Esophagus muscularis mucosa (tissue), 3 donors: Measurements from ENCODE around the gene CEP250.

Source experiments
- POLR2A ChIP-seq: fragments of 450-650 bp; IDR thresholded peaks from one replicate; pipeline ENCODE4 v1.6.1; 2017; ENCODE audit warnings: antibody characterized with exemption, moderate library complexity, mild to moderate bottlenecking, low read depth
- POLR2AphosphoS5 ChIP-seq, 2 donors: sonication (generic); formaldehyde crosslinking; IDR thresholded peaks; one replicate each; pipeline ENCODE4 v1.6.1; 2017; ENCODE audit warnings: antibody characterized with exemption in 2 of 2
- TF ChIP-seq, protein P1 (sequence below), 3 experiments: fragments of 200-600 bp in 2 of 3; fragments of 450-650 bp in 1 of 3; sonication (generic) in 2 of 3; IDR thresholded peaks; one replicate each; pipeline ENCODE4 v1.5.1; 2017 to 2019; ENCODE audit warnings: antibody characterized with exemption in 3 of 3, mild to moderate bottlenecking in 2 of 3, moderate library complexity in 1 of 3

- TF ChIP-seq POLR2AphosphoS5 (IDR thresholded peaks at IDR 0.05) (no peak), POLR2A (no peak)
- TF ChIP-seq, protein P1, sequence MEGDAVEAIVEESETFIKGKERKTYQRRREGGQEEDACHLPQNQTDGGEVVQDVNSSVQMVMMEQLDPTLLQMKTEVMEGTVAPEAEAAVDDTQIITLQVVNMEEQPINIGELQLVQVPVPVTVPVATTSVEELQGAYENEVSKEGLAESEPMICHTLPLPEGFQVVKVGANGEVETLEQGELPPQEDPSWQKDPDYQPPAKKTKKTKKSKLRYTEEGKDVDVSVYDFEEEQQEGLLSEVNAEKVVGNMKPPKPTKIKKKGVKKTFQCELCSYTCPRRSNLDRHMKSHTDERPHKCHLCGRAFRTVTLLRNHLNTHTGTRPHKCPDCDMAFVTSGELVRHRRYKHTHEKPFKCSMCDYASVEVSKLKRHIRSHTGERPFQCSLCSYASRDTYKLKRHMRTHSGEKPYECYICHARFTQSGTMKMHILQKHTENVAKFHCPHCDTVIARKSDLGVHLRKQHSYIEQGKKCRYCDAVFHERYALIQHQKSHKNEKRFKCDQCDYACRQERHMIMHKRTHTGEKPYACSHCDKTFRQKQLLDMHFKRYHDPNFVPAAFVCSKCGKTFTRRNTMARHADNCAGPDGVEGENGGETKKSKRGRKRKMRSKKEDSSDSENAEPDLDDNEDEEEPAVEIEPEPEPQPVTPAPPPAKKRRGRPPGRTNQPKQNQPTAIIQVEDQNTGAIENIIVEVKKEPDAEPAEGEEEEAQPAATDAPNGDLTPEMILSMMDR (IDR thresholded peaks at IDR 0.05) = no peak
Observed at GRCh38 chr20:35503841-35504561, 48.6 kb downstream of the CEP250 start.
